ENCODE results near the gene RAB33B.

Gene RAB33B

DNA sequence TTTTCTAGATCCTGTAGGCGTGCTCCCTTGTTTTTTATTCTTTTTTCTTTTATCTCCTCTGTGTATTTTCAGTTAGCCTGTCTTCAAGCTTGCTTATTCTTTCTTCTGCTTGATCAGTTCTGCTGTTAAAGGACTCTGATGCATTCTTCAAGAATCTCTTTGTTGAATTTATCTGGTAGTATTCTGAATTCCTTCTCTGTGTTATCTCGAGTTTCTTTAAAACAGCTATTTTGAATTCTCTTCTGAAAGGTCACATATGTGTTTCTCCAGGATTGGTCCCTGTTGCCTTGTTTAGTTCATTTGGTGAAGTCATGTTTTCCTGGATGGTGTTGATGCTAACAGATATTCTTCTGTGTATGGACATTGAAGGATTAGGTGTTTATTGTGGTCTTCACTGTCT, 15.3 kb downstream of the RAB33B start:
- H3K36me3 Mint-ChIP-seq (ENCODE audit: low read depth) = peaks cover 72% of the 10 kb centered on the region
- H3K9me3 Mint-ChIP-seq = peaks cover 61% of the 10 kb centered on the region
- no peaks in the 10 kb centered on the region for H3K27me3 Mint-ChIP-seq (ENCODE audit: low read depth, poor library complexity)
- H3K27ac Mint-ChIP-seq = no peak overlapping the region
- DNase-seq = no peak
- H3K4me3 Mint-ChIP-seq = no peak overlapping the region
- H3K4me1 Mint-ChIP-seq = no peaks in the 10 kb centered on the region
- TF ChIP-seq CTCF (IDR thresholded peaks at IDR 0.05) = no peak

- H3K9me3 Mint-ChIP-seq = peaks cover 61% of the 10 kb centered on the region
- TF ChIP-seq CTCF (IDR thresholded peaks at IDR 0.05) = no peak
- H3K4me3 Mint-ChIP-seq = no peak overlapping the region
- peaks cover 71% of the 10 kb centered on the region for H3K36me3 Mint-ChIP-seq (ENCODE audit: low read depth)
- no peaks in the 10 kb centered on the region for H3K4me1 Mint-ChIP-seq
- DNase-seq = no peak
- no peak overlapping the region for H3K27ac Mint-ChIP-seq
- H3K27me3 Mint-ChIP-seq (ENCODE audit: low read depth, poor library complexity) = no peaks in the 10 kb centered on the region
These were observed 15.9 kb downstream of the RAB33B start for GRCh38 chr4:139469869-139470268.

GRCh38 chr4:139470295-139470694, 16.4 kb downstream of the RAB33B start:
- Mint-ChIP-seq H3K27me3 (ENCODE audit: low read depth, poor library complexity) (no peaks in the 10 kb centered on the region), H3K36me3 (ENCODE audit: low read depth) (peaks cover 71% of the 10 kb centered on the region), H3K27ac (no peak overlapping the region), H3K4me3 (no peak overlapping the region), H3K9me3 (peaks cover 58% of the 10 kb centered on the region), H3K4me1 (no peaks in the 10 kb centered on the region)
- DNase-seq = no peak
- no peak for TF ChIP-seq CTCF (IDR thresholded peaks at IDR 0.05)

- H3K27me3 Mint-ChIP-seq (ENCODE audit: low read depth, poor library complexity) = no peaks in the 10 kb centered on the region
- H3K9me3 Mint-ChIP-seq = peaks cover 56% of the 10 kb centered on the region
- no peaks in the 10 kb centered on the region for H3K4me1 Mint-ChIP-seq
- TF ChIP-seq CTCF (IDR thresholded peaks at IDR 0.05) = no peak
- no peak overlapping the region for H3K27ac Mint-ChIP-seq
- H3K4me3 Mint-ChIP-seq = no peak overlapping the region
- H3K36me3 Mint-ChIP-seq (ENCODE audit: low read depth) = peaks cover 71% of the 10 kb centered on the region
- no peak for DNase-seq
These were observed 17.2 kb downstream of the RAB33B start for GRCh38 chr4:139470997-139471665.

- Mint-ChIP-seq H3K4me3 (no peak overlapping the region), H3K27ac (no peak overlapping the region), H3K27me3 (ENCODE audit: low read depth, poor library complexity) (no peaks in the 10 kb centered on the region), H3K9me3 (peaks cover 51% of the 10 kb centered on the region), H3K4me1 (peaks cover 4% of the 10 kb centered on the region), H3K36me3 (ENCODE audit: low read depth) (peaks cover 65% of the 10 kb centered on the region)
- no peak for TF ChIP-seq CTCF (IDR thresholded peaks at IDR 0.05)
- no peak for DNase-seq
These were observed 18.9 kb downstream of the RAB33B start for GRCh38 chr4:139472852-139473251.

DNA sequence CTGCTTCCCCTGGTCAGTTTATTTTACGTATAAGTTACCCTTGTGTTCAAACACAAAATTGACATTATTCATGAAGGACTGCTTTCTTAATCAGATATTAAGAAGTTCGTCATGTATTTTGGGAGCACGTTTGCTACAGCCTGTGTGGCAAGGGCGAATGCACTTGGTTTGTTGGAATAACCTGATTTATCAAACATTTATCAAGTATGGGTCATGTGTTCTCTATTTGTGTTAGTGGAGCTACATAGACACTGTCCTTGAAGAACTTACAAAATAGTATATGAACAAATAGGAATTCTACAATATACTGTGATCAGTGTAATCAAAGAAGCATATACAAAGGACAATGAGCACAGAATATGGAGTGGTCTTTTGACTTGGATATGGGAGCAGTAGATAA, 22.4 kb downstream of the RAB33B start:
- Mint-ChIP-seq H3K27me3 (ENCODE audit: low read depth, poor library complexity) (no peaks in the 10 kb centered on the region), H3K27ac (no peak overlapping the region), H3K36me3 (ENCODE audit: low read depth) (peaks cover 29% of the 10 kb centered on the region), H3K9me3 (peaks cover 15% of the 10 kb centered on the region), H3K4me3 (no peak overlapping the region), H3K4me1 (peaks cover 4% of the 10 kb centered on the region)
- TF ChIP-seq CTCF (IDR thresholded peaks at IDR 0.05) = no peak
- DNase-seq = no peak
